HCT116 (cell line): Measurements from ENCODE around the gene NPTX1. TPM values are rescaled to one million over a fixed set of nuclear protein-coding genes. Genes with fewer than 3 reads are reported as not detected.

ENCODE experiments used
- ATAC-seq: fragments of 200-7000 bp; cut with Tn5 transposase; 2 replicates; pipeline ENCODE4 v1.9.1; 2020; ENCODE audit warnings: mild to moderate bottlenecking, moderate library complexity
- BruUV-seq: library from RNA; stranded (reverse); fragments of 400-500 nt; replicated peaks from 2 replicates; lab custom pipeline; 2021; lab: Mats Ljungman, UMichigan
- CTCF ChIA-PET: fragments of 300-600 bp; sonication (Branson Sonifier 250); formaldehyde crosslinking; loops from one replicate; lab custom pipeline; 2021; ENCODE audit warnings: antibody characterized with exemption; lab: Charles Lee
- POLR2A ChIA-PET: fragments of 300-600, 350-600 bp; sonication (Branson Sonifier 250); formaldehyde crosslinking; loops from one replicate; lab custom pipeline; 2021; ENCODE audit warnings: antibody characterized with exemption; lab: Charles Lee
- RAD21 ChIA-PET, 2 experiments: fragments of 300-600 bp; sonication (Branson Sonifier 250); formaldehyde crosslinking; loops; one replicate each; lab custom pipeline; 2023; ENCODE audit warnings: low total read pairs in 2 of 2; ENCODE audit not compliant: uncharacterized antibody in 2 of 2, unreplicated experiment in 2 of 2, low non-redundant PET in 1 of 2; lab: Charles Lee
- DNase-seq: peaks from one replicate; pipeline ENCODE4 v3.0.0-alpha.2; 2010; ENCODE audit warnings: low read depth, low spot score
- H2AFZ ChIP-seq: fragments of 200-600 bp; shearing (Covaris generic), sonication (generic); 2 replicates; pipeline ENCODE4 v1.6.1; 2017; ENCODE audit warnings: low read depth, mixed run types, mixed read lengths, antibody characterized with exemption, low read length; ENCODE audit not compliant: poor library complexity, severe bottlenecking
- H3K27ac ChIP-seq: 2 replicates; pipeline ENCODE4 v1.5.1; 2012; ENCODE audit warnings: low read depth, low read length
- H3K27me3 ChIP-seq: fragments of 200-600 bp; sonication (generic); 2 replicates; pipeline ENCODE4 v1.6.1; 2016; ENCODE audit warnings: mixed run types, low read length, mixed read lengths; ENCODE audit not compliant: insufficient read depth
- H3K36me3 ChIP-seq, 2 experiments: fragments of 200-500 bp in 1 of 2; fragments of 200-600 bp in 1 of 2; sonication (Bioruptor generic) in 1 of 2; sonication (generic) in 1 of 2; 2 replicates each; pipeline versions ENCODE4 v1.5.1 to v1.6.1; 2014 to 2016; ENCODE audit warnings: low read length in 2 of 2, inconsistent platforms in 1 of 2, mixed read lengths in 1 of 2, mixed run types in 1 of 2; ENCODE audit not compliant: insufficient read depth in 2 of 2, control insufficient read depth in 1 of 2
- H3K4me1 ChIP-seq, 2 experiments: fragments of 200-600 bp in 1 of 2; sonication (generic) in 1 of 2; 2 replicates each; pipeline versions ENCODE4 v1.5.1 to v1.6.1; 2012 to 2017; ENCODE audit warnings: low read length in 2 of 2, inconsistent platforms in 1 of 2, mild to moderate bottlenecking in 1 of 2, mixed read lengths in 1 of 2, mixed run types in 1 of 2, moderate library complexity in 1 of 2; ENCODE audit not compliant: insufficient read depth in 2 of 2, control insufficient read depth in 1 of 2
- H3K4me2 ChIP-seq: fragments of 200-600 bp; sonication (generic); 2 replicates; pipeline ENCODE4 v1.6.1; 2017; ENCODE audit warnings: mixed run types, low read length, mixed read lengths
- H3K4me3 ChIP-seq, 2 experiments: fragments of 200-600 bp in 1 of 2; sonication (generic) in 1 of 2; replicated peaks in 1 of 2; 2 replicates each; pipeline ENCODE4 v1.5.1; 2011 to 2016; ENCODE audit warnings: low read length in 2 of 2, control low read depth in 1 of 2, low read depth in 1 of 2, mild to moderate bottlenecking in 1 of 2, mixed read lengths in 1 of 2, mixed run types in 1 of 2
- H3K79me2 ChIP-seq: fragments of 200-600 bp; sonication (generic); 2 replicates; pipeline ENCODE4 v1.6.1; 2017; ENCODE audit warnings: mild to moderate bottlenecking, mixed run types, low read length, moderate library complexity, mixed read lengths; ENCODE audit not compliant: insufficient read depth
- H3K9ac ChIP-seq: fragments of 200-600 bp; sonication (generic); 2 replicates; pipeline ENCODE4 v1.6.1; 2016; ENCODE audit warnings: low read length, mixed read lengths
- H3K9me2 ChIP-seq: fragments of 200-600 bp; sonication (generic), shearing (Covaris generic); 2 replicates; pipeline ENCODE4 v1.6.1; 2017; ENCODE audit warnings: mixed run types, mild to moderate bottlenecking, moderate library complexity; ENCODE audit not compliant: insufficient read depth
- H3K9me3 ChIP-seq, 2 experiments: fragments of 200-500 bp in 1 of 2; fragments of 200-600 bp in 1 of 2; sonication (Bioruptor generic) in 1 of 2; sonication (generic) in 1 of 2; 2 replicates each; pipeline ENCODE4 v1.6.1; 2014 to 2017; ENCODE audit warnings: low read length in 2 of 2, mixed read lengths in 2 of 2, inconsistent platforms in 1 of 2, low read depth in 1 of 2, mild to moderate bottlenecking in 1 of 2, mixed run types in 1 of 2, moderate library complexity in 1 of 2; ENCODE audit not compliant: control insufficient read depth in 1 of 2, insufficient read depth in 1 of 2
- H4K20me1 ChIP-seq: fragments of 200-600 bp; sonication (generic), shearing (Covaris generic); 2 replicates; pipeline ENCODE4 v1.6.1; 2017; ENCODE audit warnings: mixed run types, mild to moderate bottlenecking, moderate library complexity; ENCODE audit not compliant: insufficient read depth
- ATF3 ChIP-seq: IDR thresholded peaks from 2 replicates; pipeline ENCODE4 v1.6.1; 2012
- CBX3 ChIP-seq: IDR thresholded peaks from 2 replicates; pipeline ENCODE4 v1.6.1; 2012; ENCODE audit warnings: low read depth
- CEBPB ChIP-seq: IDR thresholded peaks from 2 replicates; pipeline ENCODE4 v1.6.1; 2012; ENCODE audit warnings: low read depth
- CTCF ChIP-seq, 3 experiments: fragments of 200-600 bp in 1 of 3; sonication (generic) in 1 of 3; IDR thresholded peaks in 2 of 3; conservative IDR thresholded peaks in 1 of 3; 2 replicates each; pipeline ENCODE4 v1.5.1; 2012 to 2017; ENCODE audit warnings: low read depth in 2 of 3, low read length in 2 of 3, antibody characterized with exemption in 1 of 3, borderline replicate concordance in 1 of 3, control low read depth in 1 of 3, mild to moderate bottlenecking in 1 of 3, mixed read lengths in 1 of 3, mixed run types in 1 of 3, moderate library complexity in 1 of 3; ENCODE audit not compliant: insufficient read depth in 1 of 3
- EGR1 ChIP-seq: IDR thresholded peaks from 2 replicates; pipeline ENCODE4 v1.6.1; 2012; ENCODE audit warnings: low read depth
- ELF1 ChIP-seq: IDR thresholded peaks from 2 replicates; pipeline ENCODE4 v1.6.1; 2012; ENCODE audit warnings: low read depth, borderline replicate concordance
- EZH2 ChIP-seq: fragments of 200-600 bp; sonication (generic); IDR thresholded peaks from 2 replicates; pipeline ENCODE4 v1.6.1; 2017; ENCODE audit warnings: antibody characterized with exemption, mixed run types
- JUND ChIP-seq: IDR thresholded peaks from 2 replicates; pipeline ENCODE4 v1.6.1; 2012
- MAX ChIP-seq: IDR thresholded peaks from 2 replicates; pipeline ENCODE4 v1.6.1; 2012
- POLR2A ChIP-seq: IDR thresholded peaks from 2 replicates; pipeline ENCODE4 v1.7.0; 2011; ENCODE audit warnings: borderline replicate concordance; ENCODE audit not compliant: insufficient read depth, insufficient read length; ENCODE audit errors: extremely low read depth
- RAD21 ChIP-seq: IDR thresholded peaks from 2 replicates; pipeline ENCODE4 v1.6.1; 2012; ENCODE audit warnings: low read depth, mild to moderate bottlenecking
- REST ChIP-seq: IDR thresholded peaks from 2 replicates; pipeline ENCODE4 v1.6.1; 2012; ENCODE audit warnings: low read depth
- YY1 ChIP-seq: IDR thresholded peaks from 2 replicates; pipeline ENCODE4 v1.6.1; 2011; ENCODE audit warnings: low read length, low read depth, moderate library complexity, mild to moderate bottlenecking; ENCODE audit not compliant: insufficient replicate concordance; ENCODE audit errors: extremely low read depth
- ZFX ChIP-seq: fragments of 450-650 bp; IDR thresholded peaks from 2 replicates; pipeline ENCODE4 v1.6.1; 2017
- ZNF274 ChIP-seq: fragments of 200-500 bp; sonication (Bioruptor generic); IDR thresholded peaks from 2 replicates; pipeline ENCODE4 v1.6.1; 2014; ENCODE audit warnings: mild to moderate bottlenecking, low read depth, low read length, inconsistent platforms
- intact Hi-C: fragments of 100-400 bp; cut with micrococcal nuclease; formaldehyde crosslinking; loops from 2 replicates; pipeline ENCODE4 v1.10.0; 2022
- total RNA-seq: library from RNA; stranded (reverse); gene quantifications from one replicate; pipeline ENCODE4 v1.2.1, GENCODE V29; 2021; ENCODE audit not compliant: unreplicated experiment

Gene NPTX1
- total RNA-seq, 1 experiment from 2014 or later = 0.15 TPM

DNA sequence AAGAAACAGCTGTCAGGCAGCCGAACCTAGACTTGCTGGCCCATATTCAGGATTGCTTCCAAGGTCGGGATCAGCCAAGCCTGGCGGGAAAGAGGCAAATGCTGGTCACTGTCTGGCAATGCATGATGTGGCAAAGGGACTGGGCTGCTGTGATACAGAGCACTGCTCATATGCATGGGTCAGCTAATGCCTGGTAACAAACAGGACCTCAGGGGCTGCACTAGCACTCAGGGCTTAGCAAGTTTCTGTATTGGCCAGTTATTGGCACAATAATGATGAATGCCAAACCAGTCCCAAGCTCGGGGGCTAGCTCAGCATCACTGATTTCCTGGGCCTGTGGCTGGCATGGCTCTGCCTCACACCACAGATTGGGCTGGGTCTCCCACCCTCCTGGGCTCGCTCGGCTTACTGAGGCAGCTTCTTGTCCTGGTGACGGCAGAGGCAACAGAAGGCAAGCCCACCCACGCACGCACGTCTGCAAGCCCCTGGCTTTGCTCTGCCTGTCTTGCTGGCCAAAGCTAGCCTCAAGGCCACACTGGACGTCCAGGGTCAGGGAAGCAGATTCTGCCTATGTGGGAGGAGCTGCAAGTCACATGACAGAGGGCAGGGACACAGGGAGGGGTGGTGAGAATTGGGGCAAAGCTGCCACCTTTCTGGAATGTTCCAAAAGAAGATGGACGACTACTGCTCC, 46.8 kb upstream of the NPTX1 start:
- no peaks in the 10 kb centered on the region for H3K4me1 ChIP-seq
- ChIA-PET RAD21 (no interaction called here), POLR2A (no interaction called here), CTCF (no interaction called here)
- H3K27ac ChIP-seq = no peak overlapping the region
- H3K27me3 ChIP-seq = no peaks in the 10 kb centered on the region
- intact Hi-C loops = no loop called here
- H3K9ac ChIP-seq = no peak overlapping the region
- H3K9me3 ChIP-seq = peaks cover 0 to 6% of the 10 kb centered on the region in 2 experiments; a peak in 1 of 4 replicates
- no peaks in the 10 kb centered on the region for H3K36me3 ChIP-seq
- H2AFZ ChIP-seq = no peak overlapping the region
- no peak for DNase-seq
- H3K9me2 ChIP-seq = no peaks in the 10 kb centered on the region
- no peaks in the 10 kb centered on the region for H3K79me2 ChIP-seq
- no peak overlapping the region for H3K4me2 ChIP-seq
- H4K20me1 ChIP-seq = no peaks in the 10 kb centered on the region
- no peak for ATAC-seq
- BruUV-seq = no TSS peak
- no peak overlapping the region for H3K4me3 ChIP-seq
- TF ChIP-seq JUND (no peak), RAD21 (no peak), ATF3 (no peak), ZFX (no peak), MAX (no peak), CBX3 (no peak), ZNF274 (no peak), YY1 (no peak), CTCF (IDR thresholded peaks at IDR 0.05 in 2 of 3, conservative IDR thresholded peaks at IDR 0.05 in 1 of 3; ENCODE audit: borderline replicate concordance in 1 of 3, insufficient read depth in 1 of 3, low read depth in 2 of 3, low read length in 2 of 3) (no peak), ELF1 (no peak), EGR1 (no peak), POLR2A (no peak), REST (no peak), EZH2 (no peak), CEBPB (no peak)
